NOMO-1 (cell line): ENCODE data around the gene TMEM186.
A peak's percentile ranks its signal among the peaks of the same experiment; 100 is the strongest.
"Not testable (repeated sequence)": the region's sequence is repeated elsewhere in the genome, so short reads cannot be mapped to it uniquely, and the experiment has no call there.

ENCODE experiments used
- DNase-seq, 2 experiments: peaks; one replicate each; lab custom pipeline; 2025; ENCODE audit not compliant: unreplicated experiment in 2 of 2; lab: John Stamatoyannopoulos, UW

TMEM186 gene

DNA sequence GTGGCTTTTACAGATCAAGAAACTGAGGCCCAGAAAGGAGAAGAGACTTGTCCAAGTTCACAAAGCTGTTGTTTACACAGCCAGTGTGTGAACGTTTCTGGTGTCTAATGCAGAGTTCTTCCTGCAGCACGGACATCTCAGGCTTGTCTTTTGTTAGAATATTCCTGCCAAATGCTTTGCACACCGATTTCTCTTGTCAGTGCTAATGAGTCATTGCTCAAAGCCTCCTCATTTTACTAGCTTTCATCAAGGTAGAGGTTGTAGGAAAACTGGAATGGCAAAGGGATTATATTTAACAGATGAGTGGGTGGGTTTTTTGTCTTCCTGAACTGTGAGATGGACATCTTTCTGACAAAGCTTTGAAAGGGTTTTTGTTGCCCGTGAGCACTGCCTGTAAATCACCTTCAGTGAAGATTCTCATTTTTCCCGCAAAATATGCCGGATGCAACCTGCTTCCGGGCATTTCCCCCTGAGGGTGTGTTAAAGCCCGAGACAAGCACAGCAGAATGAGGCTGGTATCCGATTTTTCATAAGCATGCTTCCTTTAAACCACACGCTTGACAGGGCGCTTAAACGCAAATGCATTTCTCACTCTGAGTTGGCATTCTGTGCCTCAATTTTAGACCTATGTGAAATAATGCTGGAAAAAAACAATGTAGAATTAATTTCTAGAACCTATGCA, 14.9 kb upstream of the TMEM186 start:
- DNase-seq, result no peak

DNA sequence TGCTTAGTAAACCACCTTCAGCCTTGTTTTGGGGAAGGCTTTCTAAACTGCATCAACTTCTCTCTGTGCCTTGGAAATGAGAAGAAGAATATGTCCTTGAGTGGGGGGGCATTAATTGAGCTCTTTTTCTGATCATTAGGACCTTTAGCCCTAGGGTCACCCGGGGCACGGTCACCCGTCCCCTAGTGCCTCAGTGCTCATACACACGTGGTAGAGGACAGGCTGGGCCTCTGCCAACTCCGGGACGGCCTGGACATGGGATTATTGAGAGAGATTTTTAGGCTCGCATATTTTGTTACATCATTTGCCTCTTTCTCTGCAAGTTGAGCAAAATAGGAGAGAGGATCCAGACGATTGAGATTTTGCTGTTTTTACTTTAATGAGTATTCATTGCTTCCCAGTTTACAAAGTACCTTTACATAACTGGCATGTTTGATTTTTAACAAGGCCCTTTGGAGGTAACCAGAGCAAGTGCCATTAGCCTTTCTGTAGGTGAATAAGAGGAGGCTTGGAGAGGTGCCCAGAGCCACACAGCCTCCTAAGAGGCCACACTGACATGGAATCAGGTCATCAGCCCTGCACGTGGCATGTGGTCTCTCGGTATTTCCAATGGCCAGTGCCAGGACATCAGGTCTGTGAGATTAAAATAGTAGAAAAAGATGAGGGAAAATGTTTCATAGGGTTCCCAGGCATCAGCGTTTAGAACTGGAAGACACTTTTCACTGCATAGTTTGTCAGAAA, 11.3 kb upstream of the TMEM186 start:
- no peak for DNase-seq

DNA sequence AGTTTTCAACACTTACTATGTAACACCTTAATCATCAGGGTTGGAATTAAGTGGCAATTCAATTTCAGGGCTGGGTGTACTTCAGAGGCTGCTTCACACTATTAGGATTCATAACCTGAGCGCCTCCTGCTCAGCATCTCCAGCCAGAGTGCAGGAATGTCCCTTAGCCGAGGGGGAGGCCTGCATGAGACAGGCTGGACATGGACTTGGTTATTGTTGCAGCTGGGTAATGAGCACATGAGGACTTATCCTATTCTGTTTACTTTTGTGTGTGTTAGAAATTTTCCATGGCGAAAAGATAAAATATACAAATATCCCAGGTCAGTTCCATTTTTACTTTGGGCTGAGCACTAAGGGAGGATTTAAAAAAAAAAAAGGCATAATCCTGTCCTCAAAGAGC, 10.6 kb upstream of the TMEM186 start:
- no peak for DNase-seq

DNA sequence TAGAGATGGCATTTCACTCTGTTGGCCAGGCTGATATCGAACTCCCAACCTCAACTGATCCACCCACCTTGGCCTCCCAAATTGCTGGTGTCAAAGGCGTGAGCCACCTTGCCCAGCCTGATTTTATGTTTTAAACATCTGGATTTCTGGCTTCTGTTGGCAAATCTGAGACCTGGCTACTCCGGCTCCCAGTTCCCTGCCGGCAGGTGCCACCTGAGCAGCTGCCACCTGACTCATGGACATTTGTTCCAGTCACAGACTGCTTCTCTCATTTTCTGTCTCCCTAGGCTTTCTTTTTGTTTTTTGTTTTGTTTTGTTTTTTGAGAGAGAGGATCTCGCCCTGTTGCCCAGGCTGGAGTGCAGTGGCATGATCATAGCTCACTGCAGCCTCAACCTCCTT, 9.8 kb upstream of the TMEM186 start:
- DNase-seq, result no peak

DNA sequence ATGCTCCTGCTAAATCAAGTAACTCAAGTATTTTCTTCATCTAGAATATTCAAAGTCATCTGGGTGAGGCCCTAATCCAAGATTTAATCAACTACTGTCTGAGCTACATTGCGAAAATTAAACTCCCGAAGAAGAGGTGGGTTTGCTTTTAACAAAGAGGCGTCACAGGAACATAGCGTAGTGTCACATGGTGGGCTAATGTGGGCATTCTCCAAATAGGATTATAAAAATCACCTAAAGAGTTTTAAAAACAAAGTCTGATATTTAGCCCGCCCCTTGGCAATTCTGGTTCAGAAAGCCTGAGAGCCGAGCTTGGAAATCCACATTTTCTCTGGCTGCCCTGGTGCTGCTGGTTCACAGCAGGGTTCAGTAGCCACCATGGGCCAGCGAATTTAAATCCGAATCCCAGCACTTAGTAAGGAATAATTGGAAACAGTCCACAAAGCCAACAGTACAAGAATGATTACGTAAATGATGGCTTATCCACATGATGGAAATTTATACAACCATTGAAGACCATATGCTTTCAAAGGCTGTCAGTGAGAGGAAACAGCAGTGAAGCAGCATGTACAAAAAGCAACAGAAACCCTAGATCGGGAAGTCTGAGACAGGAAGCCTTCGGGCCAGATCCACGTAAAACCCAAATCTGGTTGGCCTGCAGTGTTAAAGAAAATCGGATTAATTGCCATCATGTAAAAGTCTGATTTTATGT, 9.0 kb upstream of the TMEM186 start:
- DNase-seq, result no peak

DNA sequence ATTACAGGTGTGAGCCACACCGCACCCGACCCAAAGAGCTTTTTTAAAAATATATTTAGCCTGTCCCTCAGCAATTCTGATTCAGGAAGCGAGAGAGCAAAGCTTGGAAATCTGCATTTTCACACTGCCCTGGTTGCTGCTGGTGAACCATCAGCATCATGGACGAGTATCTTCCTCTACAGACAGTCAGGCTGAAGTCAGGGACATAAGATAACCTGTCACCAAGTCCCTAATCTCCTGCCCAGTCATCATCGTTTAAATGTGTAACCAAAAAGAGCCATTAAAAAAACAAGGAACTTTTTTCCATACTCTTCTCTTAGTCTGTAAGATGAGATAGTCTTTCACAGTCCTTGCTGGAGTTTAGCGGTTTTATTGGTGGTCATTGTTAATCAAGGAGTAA, 6.9 kb upstream of the TMEM186 start:
- no peak for DNase-seq

DNA sequence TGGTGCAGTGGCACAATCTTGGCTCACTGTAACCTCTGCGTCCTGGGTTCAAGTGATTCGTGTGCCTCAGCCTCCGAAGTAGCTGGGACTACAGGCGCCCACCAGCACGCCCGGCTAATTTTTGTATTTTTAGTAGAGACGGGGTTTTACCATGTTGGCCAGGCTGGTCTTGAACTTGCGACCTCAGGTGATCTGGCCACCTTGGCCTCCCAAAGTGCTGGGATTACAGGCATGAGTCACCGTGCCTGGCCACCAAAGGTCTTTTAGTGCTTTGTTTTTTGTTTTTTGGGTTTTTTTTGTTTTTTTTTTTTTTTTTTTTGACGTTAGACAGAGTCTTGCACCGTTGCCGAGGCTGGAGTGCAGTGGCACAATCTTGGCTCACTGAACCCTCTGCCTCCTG, 6.3 kb upstream of the TMEM186 start:
- not testable (repeated sequence) for DNase-seq

DNA sequence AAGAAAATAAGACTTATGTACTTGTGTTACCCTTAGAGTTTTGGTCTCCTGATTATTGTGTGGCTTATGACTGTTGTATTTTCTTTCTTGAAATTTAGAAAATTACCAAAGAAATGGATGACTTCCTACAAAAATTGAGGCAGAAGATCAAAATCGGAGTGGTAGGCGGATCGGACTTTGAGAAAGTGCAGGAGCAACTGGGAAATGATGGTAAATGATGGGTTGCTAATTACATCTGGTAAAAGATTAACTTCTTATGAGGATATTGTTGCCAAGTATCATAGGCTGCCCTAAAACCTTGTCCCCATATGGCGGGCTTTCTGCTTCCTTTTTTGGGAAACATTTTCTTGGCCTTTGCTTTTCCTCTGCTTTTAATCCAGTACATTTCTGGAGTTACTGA, 4.3 kb upstream of the TMEM186 start:
- no peak for DNase-seq

DNA sequence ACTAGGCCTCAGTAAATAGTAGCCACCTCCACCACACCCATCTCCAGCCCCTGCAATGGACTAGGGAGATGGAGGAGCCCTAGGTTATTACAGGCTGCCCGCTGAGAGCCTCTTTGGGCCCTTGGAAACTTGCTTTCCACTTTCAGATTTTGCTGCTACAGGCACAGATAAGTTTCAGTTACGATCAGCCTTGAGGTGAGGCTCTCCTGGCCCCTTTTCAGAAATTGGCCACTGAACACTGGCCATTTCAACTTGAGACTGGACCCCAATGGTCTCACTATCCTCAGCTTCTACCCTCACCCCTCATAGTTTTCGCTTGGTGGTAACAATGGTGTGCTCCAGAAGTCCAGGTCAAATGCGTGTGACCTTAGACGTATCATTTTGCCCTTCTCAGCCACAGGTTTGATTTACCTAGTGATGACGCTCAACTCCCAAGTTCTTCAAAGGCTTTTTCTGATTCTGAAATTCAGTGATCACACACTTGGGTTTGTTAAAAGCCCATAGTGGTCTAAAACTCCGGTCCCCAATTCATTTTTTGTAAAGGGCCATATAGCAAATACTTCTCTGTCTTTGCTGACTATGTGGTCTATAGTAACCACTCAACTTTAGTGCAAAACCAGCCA, 1.2 kb upstream of the TMEM186 start:
- DNase-seq, result no peak

DNA sequence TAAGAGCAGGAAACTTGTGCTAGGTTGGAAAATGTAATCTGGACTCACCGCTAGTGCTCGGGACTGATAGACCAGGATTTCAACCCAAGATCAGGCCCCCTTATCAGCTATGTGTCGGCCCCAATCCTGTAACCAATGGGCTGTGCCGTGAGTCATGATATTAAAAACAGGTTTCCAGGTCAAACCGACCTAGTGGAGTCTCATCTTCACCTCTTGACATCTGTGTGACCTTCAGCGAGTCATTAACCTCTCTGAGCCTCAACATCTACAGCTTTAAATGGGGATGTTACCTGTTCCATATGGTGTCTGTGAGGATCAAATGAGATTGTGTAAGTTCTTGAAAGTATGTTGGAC, 712 bp upstream of the TMEM186 start:
- DNase-seq, result peak in 1 of 2 experiments; percentile 27

DNA sequence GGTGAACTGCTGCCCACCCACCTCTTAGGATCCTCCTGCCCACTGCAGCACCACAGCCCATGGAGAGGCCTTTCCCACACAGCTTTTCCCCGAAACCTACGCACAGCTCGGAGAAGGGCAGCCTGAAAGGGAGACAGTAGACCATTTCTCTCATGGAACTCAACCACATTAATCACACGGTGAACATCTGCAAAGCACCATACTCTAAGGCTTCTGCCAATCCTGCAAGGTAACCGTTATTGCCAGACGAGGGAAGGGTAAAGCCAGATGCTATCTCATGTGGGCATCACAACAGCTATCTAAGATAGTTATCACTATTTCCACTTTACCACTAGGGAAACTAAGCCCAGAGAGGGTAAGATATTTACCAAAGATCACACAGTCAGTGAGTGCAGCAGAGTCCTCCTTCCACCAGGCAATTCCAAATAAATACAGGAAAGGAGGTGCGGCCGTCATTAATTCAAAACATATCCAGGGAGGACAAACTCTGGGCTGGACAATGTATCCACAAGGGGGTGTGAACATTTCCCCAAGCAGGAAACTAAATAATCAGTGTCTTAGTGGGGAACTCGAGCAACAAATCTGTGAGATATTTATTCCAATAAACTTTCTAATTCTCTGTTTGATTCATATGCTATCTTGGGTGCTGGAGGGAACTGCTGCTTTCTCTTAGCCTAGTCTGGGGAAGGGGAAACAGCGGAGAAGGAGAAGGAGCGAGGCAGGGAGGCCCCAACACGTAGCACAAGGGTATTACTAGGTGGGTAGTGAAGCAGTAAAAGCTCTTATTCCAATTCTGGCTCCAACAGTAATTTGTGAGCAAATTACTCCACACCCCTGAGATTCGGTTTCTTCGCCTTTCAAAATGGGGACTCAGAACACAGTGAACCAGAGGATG, 723 bp downstream of the TMEM186 start:
- DNase-seq, result no peak

DNA sequence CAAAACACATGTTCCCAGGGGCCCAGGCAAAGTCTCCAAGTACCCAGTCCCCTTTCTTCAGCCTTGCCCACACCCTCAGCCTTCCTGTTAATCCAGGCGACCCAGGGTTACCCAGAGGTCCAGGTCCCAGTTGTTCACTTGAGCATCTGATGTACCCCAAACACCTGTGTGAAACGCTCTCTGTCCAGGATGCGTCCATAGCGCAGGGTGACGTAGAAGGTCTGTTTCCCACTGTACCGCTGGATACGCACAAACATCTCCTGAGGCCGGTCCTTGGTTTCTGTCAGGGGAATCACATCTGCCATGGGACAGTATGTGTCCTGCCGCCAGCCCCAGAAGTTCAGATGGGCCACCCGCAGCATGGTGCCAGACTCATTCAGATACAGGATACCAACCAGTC, 1.6 kb downstream of the TMEM186 start:
- DNase-seq, result no peak

DNA sequence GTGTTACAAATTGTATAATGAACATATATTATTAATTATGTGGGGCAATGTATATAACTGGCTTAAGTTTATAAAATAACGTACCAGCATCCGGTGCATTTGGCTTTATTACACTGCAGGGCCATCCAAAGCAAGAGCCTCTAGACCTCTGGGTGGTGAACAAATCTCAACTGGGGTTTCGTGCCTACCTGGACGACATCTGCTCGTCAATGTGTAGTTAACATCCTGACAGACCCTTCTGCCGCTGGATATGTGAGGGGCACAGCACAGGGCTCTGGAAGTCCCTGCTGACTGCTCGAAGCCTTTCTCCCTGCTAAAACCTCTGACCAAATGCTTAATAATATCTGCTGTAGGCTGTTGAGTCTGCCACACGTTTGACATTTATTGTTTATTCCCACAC, 2.3 kb downstream of the TMEM186 start:
- DNase-seq, result no peak

DNA sequence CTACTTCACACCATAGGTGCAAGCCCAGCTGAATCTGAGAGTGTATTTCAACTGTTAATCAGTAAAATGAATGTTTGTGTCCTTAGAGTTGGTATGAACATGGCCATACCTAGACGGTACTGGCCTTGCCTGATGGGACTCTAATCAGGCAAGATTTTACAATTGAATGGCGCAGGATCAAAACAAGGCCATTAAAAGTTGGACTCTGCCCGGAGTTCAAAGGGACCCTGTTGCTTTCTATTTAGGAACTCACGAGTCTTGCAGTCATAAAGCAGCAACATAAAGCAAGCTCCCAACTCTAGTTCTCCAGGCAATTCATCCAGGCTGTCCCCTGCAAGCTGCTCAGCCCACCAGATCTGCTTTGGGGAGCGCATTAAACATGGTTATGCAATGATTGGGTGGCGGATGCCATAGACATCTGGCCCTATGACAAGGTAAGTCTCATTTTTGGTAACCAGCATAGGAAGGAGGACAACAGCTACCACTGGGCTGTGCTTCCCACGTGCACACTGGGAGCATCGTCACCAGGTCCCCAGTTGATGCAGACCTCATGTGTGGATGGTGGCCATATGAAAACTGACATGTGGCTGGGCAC, 8.8 kb downstream of the TMEM186 start:
- no peak for DNase-seq

DNA sequence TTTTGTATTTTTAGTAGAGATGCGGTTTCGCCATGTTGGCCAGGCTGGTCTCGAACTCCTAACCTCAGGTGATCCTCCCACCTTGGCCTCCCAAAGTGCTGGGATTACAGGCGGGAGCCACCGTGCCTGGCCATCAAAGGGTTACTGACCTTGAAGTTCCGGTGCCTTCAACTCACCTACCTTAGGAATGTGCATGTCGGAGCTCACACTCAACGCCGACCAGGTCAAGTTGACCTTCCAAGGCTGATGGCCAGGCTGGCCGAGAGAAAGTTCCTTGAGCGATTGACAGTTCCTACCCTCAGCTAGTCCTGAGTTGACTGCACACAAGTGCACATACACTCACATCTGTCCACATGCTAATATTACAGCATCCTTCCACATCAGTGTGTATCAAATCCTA, 11.1 kb downstream of the TMEM186 start:
- DNase-seq, result not testable (repeated sequence)

DNA sequence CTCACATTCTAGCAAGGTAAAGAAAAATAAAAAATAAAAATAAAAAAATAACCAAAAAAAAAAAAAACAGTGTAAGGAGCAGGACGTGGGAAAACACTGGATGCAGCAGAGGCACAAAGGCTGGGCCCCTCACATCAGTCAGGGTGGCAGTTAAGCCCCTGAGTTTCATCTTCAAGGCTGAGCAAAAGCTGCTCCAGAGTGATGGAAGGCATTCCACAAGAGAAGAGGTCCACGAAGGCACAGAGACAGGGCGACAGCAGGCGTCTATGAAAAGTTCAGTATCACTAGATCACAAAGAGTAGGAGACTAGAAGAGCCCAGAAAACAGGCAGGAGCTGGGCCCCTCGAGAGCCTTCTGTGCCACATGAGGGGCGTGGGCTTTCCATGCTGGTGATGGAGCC, 12.0 kb downstream of the TMEM186 start:
- DNase-seq, result no peak

DNA sequence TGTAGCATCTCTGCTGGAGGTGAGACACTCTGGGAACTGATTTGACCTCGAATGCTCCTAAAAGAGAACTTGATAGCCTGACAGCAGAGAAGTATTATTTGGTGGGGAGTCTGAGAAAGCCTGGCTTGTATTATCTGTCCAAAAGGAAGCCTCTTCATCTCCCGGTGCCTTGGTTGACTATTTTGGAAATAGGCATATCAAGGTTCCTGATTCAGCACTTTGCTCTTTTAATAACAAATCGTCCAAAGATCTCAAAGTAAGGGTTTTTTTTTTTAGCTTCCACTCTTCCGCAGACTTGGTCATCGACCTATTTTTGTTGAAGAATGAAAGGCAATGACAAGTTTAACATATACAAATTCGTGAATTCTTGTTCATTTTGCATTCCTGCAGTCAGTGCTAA, 14.8 kb downstream of the TMEM186 start:
- no peak for DNase-seq

DNA sequence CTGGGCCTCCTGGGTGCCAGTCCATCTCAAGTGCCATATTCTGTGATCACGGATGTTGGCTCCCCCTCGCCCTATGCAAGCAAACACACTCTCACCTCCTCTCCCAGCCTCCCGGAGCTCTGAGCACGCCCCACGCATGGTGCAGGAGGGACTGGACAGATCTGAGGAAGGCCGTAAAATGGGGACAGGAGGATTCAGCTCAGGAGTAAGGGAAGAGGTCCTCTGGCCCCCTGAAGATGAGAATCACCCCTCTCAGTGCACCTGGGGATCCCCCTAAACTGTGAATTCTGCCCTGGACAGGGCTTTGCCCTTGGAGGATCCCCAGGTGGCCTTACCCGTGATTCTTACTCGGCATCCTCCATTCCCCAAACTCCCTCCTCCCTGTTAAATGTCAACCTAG, 15.6 kb downstream of the TMEM186 start:
- DNase-seq, result no peak

DNA sequence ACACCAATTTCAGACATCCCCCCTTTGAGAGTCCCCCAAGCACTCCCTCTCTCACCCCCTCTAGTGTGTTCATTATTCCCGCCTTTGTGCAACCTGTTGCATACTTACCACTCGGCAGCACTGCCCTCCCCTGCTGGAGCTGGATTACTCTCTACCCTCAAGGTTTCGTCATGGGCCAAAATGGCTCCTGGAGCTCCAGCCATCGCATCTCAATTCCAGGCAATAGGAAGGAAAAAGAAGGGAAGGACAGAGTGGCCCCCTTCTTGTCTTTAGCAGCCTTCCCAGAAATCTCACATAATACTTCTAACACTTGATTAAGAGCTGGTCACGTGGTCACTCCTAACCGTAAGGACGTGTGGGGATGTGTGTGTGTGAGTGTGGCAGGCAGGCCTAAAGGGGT, 20.2 kb downstream of the TMEM186 start:
- no peak for DNase-seq

DNA sequence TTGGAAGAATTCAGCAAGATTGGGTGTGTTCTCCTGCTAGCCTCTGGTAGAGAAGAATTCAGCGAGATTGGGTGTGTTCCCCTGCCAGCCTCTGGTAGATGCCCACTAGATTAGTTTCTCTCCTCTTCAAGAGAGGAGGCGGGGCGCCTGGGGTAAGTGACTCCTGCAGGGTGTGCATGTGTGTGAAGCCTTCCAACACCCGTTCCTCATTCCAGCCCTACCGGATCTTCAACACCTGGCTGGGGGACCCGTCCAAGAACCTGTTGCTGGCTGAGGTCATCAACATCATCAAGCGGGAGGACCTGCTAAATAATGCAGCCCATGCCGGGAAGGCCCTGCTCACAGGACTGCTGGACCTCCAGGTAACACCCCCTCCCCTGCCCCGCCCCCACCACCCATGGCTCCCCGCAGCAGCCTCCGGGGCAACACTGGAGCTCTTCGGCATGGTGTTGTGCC, 21.3 kb downstream of the TMEM186 start:
- no peak for DNase-seq
